K562 (cell line): ENCODE data around the gene MICAL2.

Experiments
- CAMTA2 ChIP-seq: fragments of 250-450 bp; sonication (Bioruptor Pico); conservative IDR thresholded peaks from 2 replicates; pipeline ENCODE4 v1.5.1; 2022
- NELFE ChIP-seq: IDR thresholded peaks from 2 replicates; pipeline ENCODE4 v1.6.1; 2011; ENCODE audit warnings: mild to moderate bottlenecking; ENCODE audit not compliant: insufficient read depth, insufficient read length
- SIN3A ChIP-seq, 2 experiments: fragments of 150-350 bp in 1 of 2; IDR thresholded peaks; 2 replicates each; pipeline ENCODE4 v1.6.1; 2011 to 2016; ENCODE audit warnings: borderline replicate concordance in 2 of 2, low read depth in 2 of 2, low read length in 2 of 2, mild to moderate bottlenecking in 2 of 2, moderate library complexity in 2 of 2; ENCODE audit not compliant: control insufficient read depth in 1 of 2
- SMARCA5 ChIP-seq: fragments of 450-650 bp; IDR thresholded peaks from 2 replicates; pipeline ENCODE4 v1.6.1; 2016
- TF ChIP-seq, protein P1 (sequence below): fragments of 450-650 bp; IDR thresholded peaks from one replicate; pipeline ENCODE4 v1.6.1; 2018; ENCODE audit warnings: mild to moderate bottlenecking, moderate library complexity; ENCODE audit not compliant: partially characterized antibody

DNA sequence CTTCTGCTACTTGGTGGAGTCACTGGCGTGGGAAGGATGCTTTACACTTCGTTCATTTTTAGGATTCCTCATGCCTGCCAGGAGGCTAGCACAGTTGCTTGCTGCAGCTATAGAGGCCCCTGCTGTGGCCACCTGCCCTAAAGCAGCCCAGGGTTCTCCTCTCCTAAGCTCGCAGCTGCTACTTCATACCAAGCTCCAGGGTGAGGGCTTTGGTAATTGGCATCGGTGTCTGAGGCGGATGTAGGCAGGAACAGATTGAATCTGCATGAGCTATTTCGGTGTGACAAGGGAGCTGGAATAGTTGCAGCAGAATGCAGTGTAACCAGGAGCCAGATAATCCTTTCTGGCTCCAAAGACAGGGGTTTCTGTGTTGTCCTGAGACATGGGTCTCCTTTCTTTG, 133.1 kb downstream of the MICAL2 start:
- TF ChIP-seq SMARCA5 (no peak), CAMTA2 (CRISPR knock-in tag) (no peak), SIN3A (IDR thresholded peaks at IDR 0.05; ENCODE audit: borderline replicate concordance in 2 of 2, control insufficient read depth in 1 of 2, low read depth in 2 of 2, low read length in 2 of 2) (no peak), NELFE (no peak)
- TF ChIP-seq, protein P1, sequence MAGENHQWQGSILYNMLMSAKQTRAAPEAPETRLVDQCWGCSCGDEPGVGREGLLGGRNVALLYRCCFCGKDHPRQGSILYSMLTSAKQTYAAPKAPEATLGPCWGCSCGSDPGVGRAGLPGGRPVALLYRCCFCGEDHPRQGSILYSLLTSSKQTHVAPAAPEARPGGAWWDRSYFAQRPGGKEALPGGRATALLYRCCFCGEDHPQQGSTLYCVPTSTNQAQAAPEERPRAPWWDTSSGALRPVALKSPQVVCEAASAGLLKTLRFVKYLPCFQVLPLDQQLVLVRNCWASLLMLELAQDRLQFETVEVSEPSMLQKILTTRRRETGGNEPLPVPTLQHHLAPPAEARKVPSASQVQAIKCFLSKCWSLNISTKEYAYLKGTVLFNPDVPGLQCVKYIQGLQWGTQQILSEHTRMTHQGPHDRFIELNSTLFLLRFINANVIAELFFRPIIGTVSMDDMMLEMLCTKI = no peak
